GM12878 (cell line): Measurements from ENCODE around the gene PLXNC1. TPM values are rescaled to one million over a fixed set of nuclear protein-coding genes. Genes with fewer than 3 reads are reported as not detected.

ENCODE experiments used
- ATAC-seq: fragments of 200-7000 bp; cut with Tn5 transposase; 3 replicates; pipeline ENCODE4 v1.9.1; 2020; ENCODE audit warnings: mild to moderate bottlenecking, moderate library complexity
- BruUV-seq: library from RNA; stranded (reverse); fragments of 400-500 nt; replicated peaks from 2 replicates; lab custom pipeline; 2021; lab: Mats Ljungman, UMichigan
- CTCF ChIA-PET: fragments of 300-600 bp; sonication (Branson Sonifier 250); formaldehyde crosslinking; extraction: SDS; loops from one replicate; lab custom pipeline; 2021; ENCODE audit warnings: inconsistent platforms; lab: Yijun Ruan, JAX
- POLR2A ChIA-PET: fragments of 350-600 bp; formaldehyde crosslinking; extraction: SDS; loops from one replicate; lab custom pipeline; 2021; ENCODE audit warnings: inconsistent platforms; lab: Charles Lee
- RAD21 ChIA-PET: fragments of 300-600 bp; sonication (Branson Sonifier 250); formaldehyde crosslinking; loops from one replicate; lab custom pipeline; 2023; ENCODE audit warnings: antibody characterized with exemption; ENCODE audit not compliant: unreplicated experiment; lab: Charles Lee
- SMC1A ChIA-PET: fragments of 300-600 bp; sonication (Branson Sonifier 250); formaldehyde crosslinking; loops from one replicate; lab custom pipeline; 2023; ENCODE audit not compliant: unreplicated experiment, uncharacterized antibody; lab: Charles Lee
- DNase-seq: peaks from one replicate; pipeline ENCODE4 v3.0.0-alpha.2; 2011; ENCODE audit warnings: low read depth, low spot score
- FAIRE-seq: peaks from 3 replicates; lab custom pipeline; 2011; peaks lifted over from hg19 to GRCh38; lab: Jason Lieb, UNC
- H2AFZ ChIP-seq: 2 replicates; pipeline ENCODE4 v1.6.0; 2011; ENCODE audit warnings: low read depth, low read length, control low read depth; ENCODE audit not compliant: control insufficient read depth
- H3K27ac ChIP-seq: 2 replicates; pipeline ENCODE4 v1.5.1; 2011; ENCODE audit warnings: control low read depth; ENCODE audit not compliant: control insufficient read depth, insufficient read depth
- H3K27me3 ChIP-seq, 2 experiments: replicated peaks in 1 of 2; 2 replicates each; pipeline versions ENCODE4 v1.6.0 to v1.6.1; 2011; ENCODE audit warnings: low read length in 1 of 2; ENCODE audit not compliant: control insufficient read depth in 2 of 2, insufficient read depth in 2 of 2
- H3K36me3 ChIP-seq, 2 experiments: 2 replicates each; pipeline ENCODE4 v1.5.1; 2011; ENCODE audit warnings: low read length in 1 of 2; ENCODE audit not compliant: control insufficient read depth in 2 of 2, insufficient read depth in 2 of 2
- H3K4me1 ChIP-seq: 2 replicates; pipeline ENCODE4 v1.6.1; 2011; ENCODE audit warnings: mild to moderate bottlenecking, low read length, moderate library complexity, mixed read lengths; ENCODE audit not compliant: control insufficient read depth, insufficient read depth
- H3K4me2 ChIP-seq: 2 replicates; pipeline ENCODE4 v1.6.0; 2011; ENCODE audit warnings: control low read depth; ENCODE audit not compliant: control insufficient read depth, insufficient read depth
- H3K4me3 ChIP-seq: fragments of 200-600 bp; sonication (generic); 2 replicates; pipeline ENCODE4 v1.5.1; 2016
- H3K79me2 ChIP-seq: 2 replicates; pipeline ENCODE4 v1.6.0; 2011; ENCODE audit warnings: low read length; ENCODE audit not compliant: control insufficient read depth, insufficient read depth
- H3K9ac ChIP-seq: 2 replicates; pipeline ENCODE4 v1.8.0; 2011; ENCODE audit warnings: low read length, control low read depth, mixed read lengths; ENCODE audit not compliant: control insufficient read depth, insufficient read depth
- H3K9me3 ChIP-seq: replicated peaks from 3 replicates; pipeline ENCODE4 v1.5.1; 2011; ENCODE audit warnings: mild to moderate bottlenecking, low read length; ENCODE audit not compliant: control insufficient read depth, insufficient read depth
- H4K20me1 ChIP-seq: 2 replicates; pipeline ENCODE4 v1.6.0; 2011; ENCODE audit not compliant: control insufficient read depth, insufficient read depth
- BMI1 ChIP-seq: fragments of 450-650 bp; IDR thresholded peaks from 2 replicates; pipeline ENCODE4 v1.6.1; 2016; ENCODE audit warnings: mild to moderate bottlenecking, moderate library complexity, borderline replicate concordance
- EGR1 ChIP-seq, 2 experiments: IDR thresholded peaks; 1 replicate in 1 of 2; 2 replicates in 1 of 2; pipeline ENCODE4 v1.6.1; 2011 to 2012; ENCODE audit warnings: low read depth in 2 of 2, low read length in 2 of 2, borderline replicate concordance in 1 of 2, mild to moderate bottlenecking in 1 of 2, moderate library complexity in 1 of 2
- ETV6 ChIP-seq, 2 experiments: fragments of 450-650 bp in 1 of 2; IDR thresholded peaks in 1 of 2; conservative IDR thresholded peaks in 1 of 2; 2 replicates each; pipeline ENCODE4 v1.6.1; 2014; ENCODE audit warnings: antibody characterized with exemption in 1 of 2, borderline replicate concordance in 1 of 2, low read depth in 1 of 2, mild to moderate bottlenecking in 1 of 2, moderate library complexity in 1 of 2
- FOS ChIP-seq: IDR thresholded peaks from 3 replicates; pipeline ENCODE4 v1.6.1; 2011; ENCODE audit warnings: borderline replicate concordance; ENCODE audit not compliant: insufficient read length; ENCODE audit errors: extremely low read depth
- MYB ChIP-seq: fragments of 150-350 bp; IDR thresholded peaks from 2 replicates; pipeline ENCODE4 v1.6.1; 2014; ENCODE audit warnings: mild to moderate bottlenecking, low read depth, low read length, borderline replicate concordance
- RAD51 ChIP-seq: fragments of 450-650 bp; IDR thresholded peaks from 2 replicates; pipeline ENCODE4 v1.6.1; 2016; ENCODE audit warnings: moderate library complexity, mild to moderate bottlenecking, inconsistent platforms
- TCF12 ChIP-seq: IDR thresholded peaks from 2 replicates; pipeline ENCODE4 v1.6.1; 2011; ENCODE audit warnings: low read depth, mild to moderate bottlenecking, low read length
- TCF3 ChIP-seq: IDR thresholded peaks from 2 replicates; pipeline ENCODE4 v1.6.1; 2012; ENCODE audit warnings: low read depth, mild to moderate bottlenecking, low read length, borderline replicate concordance; ENCODE audit not compliant: insufficient read depth
- ZNF622 ChIP-seq: fragments of 450-650 bp; IDR thresholded peaks from 2 replicates; pipeline ENCODE4 v1.6.1; 2017; ENCODE audit warnings: mild to moderate bottlenecking, inconsistent platforms
- WGBS: methylation state at CpG from one replicate; pipeline ENCODE4 v1.1.6; 2016; ENCODE audit warnings: low lambda C conversion rate; ENCODE audit not compliant: insufficient replicate concordance, insufficient coverage; ENCODE audit errors: missing lambda C conversion rate; 5-methylcytosine and 5-hydroxymethylcytosine counted together
- in situ Hi-C: fragments of 300-500 bp; cut with MboI; formaldehyde crosslinking; loops from 9 replicates; pipeline ENCODE4 v1.14.3; 2018; ENCODE audit warnings: mixed read lengths
- intact Hi-C: fragments of 100-400 bp; cut with micrococcal nuclease; formaldehyde crosslinking; loops from one replicate; pipeline ENCODE4 v1.14.2; 2022; ENCODE audit not compliant: unreplicated experiment
- polyA plus RNA-seq, 11 experiments: library from polyadenylated mRNA; depleted of rRNA in 4 of 11; unstranded in 6 of 11; stranded (reverse) in 5 of 11; fragments of >200 nt; fragmentation: Nextera tagmentation in 4 of 11; fragmentation: Illumina TruSeq in 1 of 11; extraction: Ambion mirVana in 4 of 11; extraction: Trizol in 1 of 11; gene quantifications; 1 replicate in 1 of 11; 2 replicates in 10 of 11; pipeline versions ENCODE4 v1.2.1 to v1.2.3, GENCODE V29; 2011 to 2016; ENCODE audit warnings: inconsistent platforms in 2 of 11, missing spikeins in 2 of 11, low read depth in 1 of 11
- total RNA-seq, 4 experiments: library from RNA; depleted of rRNA in 3 of 4; stranded (reverse); fragments of >200 nt in 3 of 4; fragmentation: Illumina TruSeq in 1 of 4; extraction: Trizol in 1 of 4; gene quantifications; 2 replicates each; pipeline versions ENCODE4 v1.2.1 to v1.2.3, GENCODE V29; 2013 to 2021
- TF ChIP-seq, protein P1 (sequence below): IDR thresholded peaks from 2 replicates; pipeline ENCODE4 v1.6.1; 2012; ENCODE audit warnings: low read depth, low read length, improper control_type of control experiment
- TF ChIP-seq, protein P2 (sequence below): fragments of 450-650 bp; IDR thresholded peaks from 2 replicates; pipeline ENCODE4 v1.6.1; 2016; ENCODE audit warnings: mild to moderate bottlenecking, moderate library complexity, borderline replicate concordance

Gene PLXNC1
- total and polyA plus RNA-seq, 10 of the 15 experiments (the other 5 are each of a cell fraction or from before 2014, with no cell fraction given): 5.2 to 41.2 (median 24.6) TPM

DNA sequence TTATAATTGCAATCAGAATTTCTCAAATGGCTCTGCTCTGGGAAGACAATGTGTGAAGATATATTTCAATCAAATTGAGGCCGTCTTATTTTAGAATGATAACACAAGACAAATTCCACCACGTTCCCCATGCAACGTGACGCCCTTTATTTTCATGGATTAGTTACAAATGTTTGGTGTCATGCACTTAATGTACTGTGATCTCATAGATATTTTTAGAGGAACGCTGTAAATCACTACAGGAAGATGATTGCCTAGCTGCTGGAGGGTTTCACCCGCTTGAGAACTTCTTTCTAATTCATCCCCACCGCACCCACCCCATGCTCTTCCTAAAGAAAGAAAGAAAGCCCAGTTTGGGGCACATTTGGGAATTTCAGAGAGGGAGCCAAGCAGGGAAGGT, 117.2 kb downstream of the PLXNC1 start:
- no peak overlapping the region for H2AFZ ChIP-seq

DNA sequence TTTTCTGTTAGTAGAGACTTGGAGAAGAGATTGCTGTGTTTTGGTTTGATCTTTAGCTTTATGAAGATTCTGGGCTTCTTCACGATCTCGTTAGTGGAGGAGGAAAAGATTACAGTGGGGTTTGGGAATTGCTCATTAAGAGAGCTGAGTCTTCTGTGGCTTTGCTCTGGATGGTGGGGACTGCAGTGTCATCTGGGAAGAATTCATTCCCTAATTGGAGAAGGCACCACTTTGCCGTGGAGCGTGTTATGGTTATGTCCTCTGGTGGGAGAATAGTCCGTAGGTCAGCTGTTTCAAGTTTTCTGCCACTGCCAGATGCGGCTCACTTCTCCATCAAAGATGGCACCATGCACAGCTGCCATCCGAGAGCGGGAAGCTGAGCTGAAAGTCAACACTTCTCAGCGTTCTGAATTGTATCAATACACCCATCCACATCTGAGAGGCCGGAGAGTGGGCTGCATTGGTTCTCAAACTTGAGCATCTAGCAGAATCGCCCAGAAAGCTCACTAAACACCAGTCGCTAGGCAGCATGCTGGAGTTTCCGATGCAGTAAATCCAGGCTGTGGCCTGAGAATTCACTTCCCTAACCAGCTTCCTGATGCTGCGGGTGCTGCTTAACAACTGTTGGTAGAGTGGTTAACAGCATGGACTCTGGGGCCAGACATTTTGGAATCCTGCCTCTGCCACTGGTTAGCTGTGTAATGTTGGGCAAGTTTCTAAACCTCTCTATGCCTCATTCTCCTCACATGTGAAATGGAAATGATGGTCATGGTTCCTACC, 117.8 kb downstream of the PLXNC1 start:
- WGBS: 91% methylated on average over 14 of the region's 14 CpGs
- peak overlapping the region; percentile 66; the same call in 1 of the 2 replicates for H3K27ac ChIP-seq
- ChIA-PET SMC1A (interaction anchor here (0.8 to 1.3 kb wide), 4 partner anchors 22 to 58 kb away, joined by 3 to 7 read pairs (median 4); no protein-coding TSS in a partner anchor), CTCF (interaction anchor here (0.8 to 1.1 kb wide), 2 partner anchors 117 to 168 kb away, joined by 3 read pairs; no protein-coding TSS in a partner anchor), RAD21 (interaction anchor here (0.9 to 1.1 kb wide), 3 partner anchors 8 to 93 kb away, joined by 3 to 4 read pairs (median 3); no protein-coding TSS in a partner anchor), POLR2A (interaction anchor here (0.8 to 1.0 kb wide), 2 partner anchors 57 to 60 kb away, joined by 3 read pairs; no protein-coding TSS in a partner anchor)
- BruUV-seq: no TSS peak
- peaks cover 82% of the 10 kb centered on the region for H3K4me1 ChIP-seq
- no peaks in the 10 kb centered on the region for H4K20me1 ChIP-seq
- in situ Hi-C loops: no loop called here
- DNase-seq (no peak), ATAC-seq (no peak), FAIRE-seq (no peak)
- no peak overlapping the region for H3K4me2 ChIP-seq
- H3K79me2 ChIP-seq: no peaks in the 10 kb centered on the region
- intact Hi-C loops: no loop called here
- H3K9me3 ChIP-seq: no peaks in the 10 kb centered on the region; the same call in 2 of the 3 replicates
- peaks cover 7 to 26% of the 10 kb centered on the region in 2 experiments for H3K36me3 ChIP-seq
- no peak overlapping the region for H3K4me3 ChIP-seq
- H3K27me3 ChIP-seq: no peaks in the 10 kb centered on the region
- H2AFZ ChIP-seq: no peak overlapping the region
- no peak overlapping the region for H3K9ac ChIP-seq
- TF ChIP-seq, protein P1, sequence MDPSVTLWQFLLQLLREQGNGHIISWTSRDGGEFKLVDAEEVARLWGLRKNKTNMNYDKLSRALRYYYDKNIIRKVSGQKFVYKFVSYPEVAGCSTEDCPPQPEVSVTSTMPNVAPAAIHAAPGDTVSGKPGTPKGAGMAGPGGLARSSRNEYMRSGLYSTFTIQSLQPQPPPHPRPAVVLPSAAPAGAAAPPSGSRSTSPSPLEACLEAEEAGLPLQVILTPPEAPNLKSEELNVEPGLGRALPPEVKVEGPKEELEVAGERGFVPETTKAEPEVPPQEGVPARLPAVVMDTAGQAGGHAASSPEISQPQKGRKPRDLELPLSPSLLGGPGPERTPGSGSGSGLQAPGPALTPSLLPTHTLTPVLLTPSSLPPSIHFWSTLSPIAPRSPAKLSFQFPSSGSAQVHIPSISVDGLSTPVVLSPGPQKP: no peak
- TF ChIP-seq ETV6 (conservative IDR thresholded peaks at IDR 0.05 in 1 of 2, IDR thresholded peaks at IDR 0.05 in 1 of 2; ENCODE audit: borderline replicate concordance in 1 of 2, low read depth in 1 of 2) (no peak), EGR1 (IDR thresholded peaks at IDR 0.05; ENCODE audit: borderline replicate concordance in 1 of 2, low read depth in 2 of 2, low read length in 2 of 2) (no peak), TCF12 (no peak)
- TF ChIP-seq, protein P2, sequence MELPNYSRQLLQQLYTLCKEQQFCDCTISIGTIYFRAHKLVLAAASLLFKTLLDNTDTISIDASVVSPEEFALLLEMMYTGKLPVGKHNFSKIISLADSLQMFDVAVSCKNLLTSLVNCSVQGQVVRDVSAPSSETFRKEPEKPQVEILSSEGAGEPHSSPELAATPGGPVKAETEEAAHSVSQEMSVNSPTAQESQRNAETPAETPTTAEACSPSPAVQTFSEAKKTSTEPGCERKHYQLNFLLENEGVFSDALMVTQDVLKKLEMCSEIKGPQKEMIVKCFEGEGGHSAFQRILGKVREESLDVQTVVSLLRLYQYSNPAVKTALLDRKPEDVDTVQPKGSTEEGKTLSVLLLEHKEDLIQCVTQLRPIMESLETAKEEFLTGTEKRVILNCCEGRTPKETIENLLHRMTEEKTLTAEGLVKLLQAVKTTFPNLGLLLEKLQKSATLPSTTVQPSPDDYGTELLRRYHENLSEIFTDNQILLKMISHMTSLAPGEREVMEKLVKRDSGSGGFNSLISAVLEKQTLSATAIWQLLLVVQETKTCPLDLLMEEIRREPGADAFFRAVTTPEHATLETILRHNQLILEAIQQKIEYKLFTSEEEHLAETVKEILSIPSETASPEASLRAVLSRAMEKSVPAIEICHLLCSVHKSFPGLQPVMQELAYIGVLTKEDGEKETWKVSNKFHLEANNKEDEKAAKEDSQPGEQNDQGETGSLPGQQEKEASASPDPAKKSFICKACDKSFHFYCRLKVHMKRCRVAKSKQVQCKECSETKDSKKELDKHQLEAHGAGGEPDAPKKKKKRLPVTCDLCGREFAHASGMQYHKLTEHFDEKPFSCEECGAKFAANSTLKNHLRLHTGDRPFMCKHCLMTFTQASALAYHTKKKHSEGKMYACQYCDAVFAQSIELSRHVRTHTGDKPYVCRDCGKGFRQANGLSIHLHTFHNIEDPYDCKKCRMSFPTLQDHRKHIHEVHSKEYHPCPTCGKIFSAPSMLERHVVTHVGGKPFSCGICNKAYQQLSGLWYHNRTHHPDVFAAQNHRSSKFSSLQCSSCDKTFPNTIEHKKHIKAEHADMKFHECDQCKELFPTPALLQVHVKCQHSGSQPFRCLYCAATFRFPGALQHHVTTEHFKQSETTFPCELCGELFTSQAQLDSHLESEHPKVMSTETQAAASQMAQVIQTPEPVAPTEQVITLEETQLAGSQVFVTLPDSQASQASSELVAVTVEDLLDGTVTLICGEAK: no peak

More for the DNA sequence above, 117.2 kb downstream of the PLXNC1 start:
- FAIRE-seq: no peak
- Histone ChIP-seq H3K79me2 (no peaks in the 10 kb centered on the region), H4K20me1 (no peaks in the 10 kb centered on the region), H3K4me3 (no peak overlapping the region), H3K27ac (no peak overlapping the region), H3K9ac (no peak overlapping the region), H3K4me2 (no peak overlapping the region), H3K27me3 (no peaks in the 10 kb centered on the region), H3K9me3 (no peaks in the 10 kb centered on the region; the same call in 2 of the 3 replicates), H3K36me3 (peaks cover 9 to 32% of the 10 kb centered on the region in 2 experiments), H3K4me1 (peaks cover 80% of the 10 kb centered on the region)
- no peak for ATAC-seq
- ChIA-PET RAD21 (interaction anchor here (0.9 to 1.0 kb wide), 2 partner anchors 8 to 43 kb away, joined by 3 read pairs; no protein-coding TSS in a partner anchor), POLR2A (interaction anchor here (0.8 kb wide), 1 partner anchor 57 kb away, joined by 3 read pairs; no protein-coding TSS in a partner anchor), CTCF (interaction anchor here (0.8 to 1.1 kb wide), 2 partner anchors 116 to 168 kb away, joined by 3 read pairs; no protein-coding TSS in a partner anchor), SMC1A (interaction anchor here (1.0 to 1.3 kb wide), 2 partner anchors 22 to 26 kb away, joined by 3 to 7 read pairs; no protein-coding TSS in a partner anchor)
- intact Hi-C loops (no loop called here), in situ Hi-C loops (no loop called here)
- BruUV-seq: no TSS peak
- DNase-seq: no peak
- TF ChIP-seq MYB (no peak), BMI1 (no peak), RAD51 (no peak), FOS (no peak), ZNF622 (no peak), TCF3 (no peak)
- WGBS: 82% methylated on average over 7 of the region's 7 CpGs
